GM10248 (cell line): ENCODE results near the gene MTHFD2L.

Experiments
- CTCF ChIA-PET: fragments of 300-600 bp; sonication (Branson Sonifier 250); formaldehyde crosslinking; extraction: SDS; loops from one replicate; lab custom pipeline; 2021; ENCODE audit warnings: antibody characterized with exemption; lab: Yijun Ruan, JAX
- POLR2A ChIA-PET: fragments of 350-650 bp; sonication (Branson Sonifier 250); formaldehyde crosslinking; extraction: SDS; loops from one replicate; lab custom pipeline; 2020; ENCODE audit warnings: antibody characterized with exemption; lab: Yijun Ruan, JAX
- DNase-seq: peaks from one replicate; pipeline ENCODE4 v3.0.0; 2012; ENCODE audit errors: extremely low spot score
- CTCF ChIP-seq: IDR thresholded peaks from 2 replicates; pipeline ENCODE4 v1.5.1; 2012; ENCODE audit warnings: mild to moderate bottlenecking, low read depth; ENCODE audit errors: extremely low read depth, missing control alignments, control extremely low read depth

The MTHFD2L gene

GRCh38 chr4:74323663-74324062 is 165.7 kb downstream of the MTHFD2L start:
- no peak for TF ChIP-seq CTCF
- CTCF ChIA-PET = no interaction called here
- POLR2A ChIA-PET = no interaction called here
- DNase-seq = no peak

DNA sequence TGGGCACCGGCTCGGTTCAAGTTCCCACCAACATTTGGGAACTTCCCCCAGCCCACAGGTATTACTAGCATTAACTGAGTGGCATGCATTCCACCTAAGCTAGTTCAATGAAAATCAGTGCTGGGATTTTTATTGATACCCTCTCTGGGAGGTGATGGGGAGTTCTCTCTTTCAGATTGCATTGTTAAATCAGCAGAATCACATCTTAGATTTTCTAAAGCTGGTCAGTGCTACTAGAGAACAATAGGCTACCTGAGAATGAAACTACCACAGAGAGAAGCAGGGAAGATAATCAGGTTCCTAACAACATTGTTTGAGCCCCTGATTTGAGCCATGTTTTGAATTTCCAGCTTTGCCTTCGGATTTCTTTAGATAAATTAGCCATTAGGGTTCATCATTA is 166.3 kb downstream of the MTHFD2L start:
- POLR2A ChIA-PET = no interaction called here
- CTCF ChIA-PET = no interaction called here
- DNase-seq = no peak
- no peak for TF ChIP-seq CTCF

DNA sequence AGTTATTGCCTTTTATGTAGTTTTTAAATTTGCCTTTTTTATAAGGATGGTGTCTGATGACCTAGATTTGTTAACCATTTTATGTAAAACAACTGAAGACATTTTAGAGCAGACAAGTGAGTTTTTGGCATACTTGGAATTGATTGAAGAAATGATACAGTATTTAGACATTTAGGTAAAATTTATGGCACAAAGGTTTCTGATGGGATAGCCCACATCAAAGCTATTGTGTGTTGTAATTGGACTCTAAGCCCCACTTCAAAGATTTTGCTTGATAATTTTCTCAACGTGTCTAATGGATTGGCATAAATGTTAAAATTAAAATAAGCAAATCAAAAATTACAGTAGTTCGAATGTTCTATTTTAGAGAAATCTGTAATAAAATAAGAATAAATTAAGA is 168.0 kb downstream of the MTHFD2L start:
- CTCF ChIA-PET = no interaction called here
- no peak for DNase-seq
- POLR2A ChIA-PET = no interaction called here
- no peak for TF ChIP-seq CTCF

- TF ChIP-seq CTCF = no peak
- DNase-seq = no peak
- POLR2A ChIA-PET = no interaction called here
- CTCF ChIA-PET = no interaction called here
Observed at GRCh38 chr4:74327762-74328161, 169.8 kb downstream of the MTHFD2L start.

GRCh38 chr4:74328501-74328900 is 170.6 kb downstream of the MTHFD2L start:
- DNase-seq = no peak
- no peak for TF ChIP-seq CTCF
- POLR2A ChIA-PET = no interaction called here
- CTCF ChIA-PET = interaction anchor here (5.8 kb wide), 1 partner anchor 8 kb away, joined by 22 read pairs; no protein-coding TSS in a partner anchor

DNA sequence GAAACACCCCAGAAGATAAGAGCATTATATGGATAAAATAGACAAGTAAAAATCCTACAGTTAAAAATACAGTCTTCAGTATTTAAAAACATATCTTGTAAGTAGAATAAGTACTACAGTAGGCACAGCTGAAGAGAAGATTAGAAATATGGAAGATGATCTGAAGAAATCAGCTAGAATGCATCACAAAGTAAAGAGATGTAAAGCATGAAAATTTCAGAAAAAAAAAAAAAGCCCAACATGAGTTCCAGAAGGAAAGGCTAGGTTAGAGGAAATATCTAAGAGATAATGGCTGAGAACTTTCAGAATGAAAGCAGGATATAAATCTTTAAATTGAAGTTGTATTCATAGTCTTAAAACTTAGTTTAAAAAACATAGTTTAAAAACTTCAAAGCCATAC is 171.4 kb downstream of the MTHFD2L start:
- no peak for TF ChIP-seq CTCF
- POLR2A ChIA-PET = no interaction called here
- CTCF ChIA-PET = interaction anchor here (5.8 kb wide), 1 partner anchor 8 kb away, joined by 22 read pairs; no protein-coding TSS in a partner anchor
- no peak for DNase-seq
